ENCODE data around the gene DHRSX.
"Not testable (repeated sequence)": the region's sequence is repeated elsewhere in the genome, so short reads cannot be mapped to it uniquely, and the experiment has no call there.

DHRSX gene

DNA sequence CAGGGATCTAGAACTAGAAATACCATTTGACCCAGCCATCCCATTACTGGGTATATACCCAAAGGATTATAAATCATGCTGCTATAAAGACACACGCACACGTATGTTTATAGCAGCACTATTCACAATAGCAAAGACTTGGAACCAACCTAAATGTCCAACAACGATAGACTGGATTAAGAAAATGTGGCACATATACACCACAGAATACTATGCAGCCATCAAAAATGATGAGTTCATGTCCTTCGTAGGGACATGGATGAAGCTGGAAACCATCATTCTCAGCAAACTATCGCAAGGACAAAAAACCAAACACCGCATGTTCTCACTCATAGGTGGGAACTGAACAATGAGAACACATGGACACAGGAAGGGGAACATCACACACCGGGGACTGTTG lies 81.4 kb downstream of the DHRSX start:
- DNase-seq = not testable (repeated sequence)

GRCh38 chrX:2418000-2418399 lies 82.8 kb downstream of the DHRSX start:
- no peak for DNase-seq

DNA sequence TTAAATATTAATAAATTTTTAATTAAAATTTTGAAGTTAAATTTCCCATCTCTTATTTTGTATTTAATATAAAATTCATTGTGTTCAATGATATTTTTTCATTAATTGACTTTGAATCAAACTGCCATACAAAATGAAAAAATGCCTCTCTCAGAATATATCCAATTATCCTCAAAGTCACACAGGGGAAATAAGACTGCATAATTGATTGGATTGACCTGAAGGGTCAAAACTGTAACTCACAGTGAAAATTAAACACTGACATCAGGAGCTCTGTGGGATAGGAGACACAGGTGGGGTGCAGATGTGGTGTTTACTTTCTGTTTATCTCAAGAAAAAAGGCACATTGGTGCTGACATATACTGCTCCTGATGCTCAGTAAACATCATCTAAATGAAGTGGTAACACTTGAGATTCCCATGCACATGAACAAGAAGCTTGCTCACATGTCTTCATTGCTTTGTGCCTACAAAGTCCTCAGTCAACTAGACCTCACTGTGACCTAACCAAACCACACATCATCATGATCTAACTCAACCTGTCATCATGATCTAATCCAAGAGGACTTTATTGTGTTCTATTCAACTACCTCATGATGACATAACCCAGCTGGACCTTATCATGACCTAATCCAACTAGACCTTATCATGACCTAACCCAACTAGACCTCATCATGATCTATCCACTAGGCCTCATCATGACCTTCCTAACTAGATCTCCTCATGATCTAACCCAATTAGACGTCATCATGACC lies 83.7 kb downstream of the DHRSX start:
- no peak for DNase-seq

GRCh38 chrX:2414384-2414783 lies 86.4 kb downstream of the DHRSX start:
- DNase-seq = no peak

DNA sequence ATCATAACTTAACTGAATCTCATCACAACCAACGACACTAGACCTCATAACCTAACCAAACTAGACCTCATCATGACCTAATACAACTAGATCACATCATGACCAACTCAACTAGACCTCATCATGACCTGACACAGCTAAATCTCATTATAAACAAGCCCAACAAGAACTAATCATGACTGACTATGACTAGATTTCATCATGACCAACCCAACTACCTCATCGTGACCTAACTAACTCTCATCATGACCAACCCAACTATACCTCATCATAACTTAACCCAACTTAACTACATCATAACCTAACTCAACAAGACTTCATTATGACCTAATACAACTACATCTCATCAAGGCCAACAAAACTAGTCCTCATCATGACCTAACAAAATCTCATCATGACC lies 86.8 kb downstream of the DHRSX start:
- no peak for DNase-seq

DNA sequence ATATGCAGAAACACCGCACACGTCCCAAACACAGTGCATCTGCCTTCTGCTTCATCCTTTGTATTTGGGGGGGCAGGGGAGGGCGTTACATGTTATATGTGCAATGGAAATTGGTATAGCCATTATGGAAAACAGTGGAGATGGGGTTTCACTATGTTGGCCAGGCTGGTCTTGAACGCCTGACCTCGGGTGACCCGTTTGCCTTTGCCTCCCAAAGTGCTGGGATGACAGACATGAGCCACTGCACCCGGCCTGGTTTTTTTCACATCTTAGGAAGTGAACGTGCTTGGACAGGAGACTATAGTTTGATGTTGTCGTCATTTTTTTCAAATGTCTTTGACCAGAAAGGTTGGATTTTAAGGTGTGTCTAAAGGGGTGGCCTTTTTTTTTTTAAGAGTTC lies 88.6 kb downstream of the DHRSX start:
- no peak for DNase-seq

DNA sequence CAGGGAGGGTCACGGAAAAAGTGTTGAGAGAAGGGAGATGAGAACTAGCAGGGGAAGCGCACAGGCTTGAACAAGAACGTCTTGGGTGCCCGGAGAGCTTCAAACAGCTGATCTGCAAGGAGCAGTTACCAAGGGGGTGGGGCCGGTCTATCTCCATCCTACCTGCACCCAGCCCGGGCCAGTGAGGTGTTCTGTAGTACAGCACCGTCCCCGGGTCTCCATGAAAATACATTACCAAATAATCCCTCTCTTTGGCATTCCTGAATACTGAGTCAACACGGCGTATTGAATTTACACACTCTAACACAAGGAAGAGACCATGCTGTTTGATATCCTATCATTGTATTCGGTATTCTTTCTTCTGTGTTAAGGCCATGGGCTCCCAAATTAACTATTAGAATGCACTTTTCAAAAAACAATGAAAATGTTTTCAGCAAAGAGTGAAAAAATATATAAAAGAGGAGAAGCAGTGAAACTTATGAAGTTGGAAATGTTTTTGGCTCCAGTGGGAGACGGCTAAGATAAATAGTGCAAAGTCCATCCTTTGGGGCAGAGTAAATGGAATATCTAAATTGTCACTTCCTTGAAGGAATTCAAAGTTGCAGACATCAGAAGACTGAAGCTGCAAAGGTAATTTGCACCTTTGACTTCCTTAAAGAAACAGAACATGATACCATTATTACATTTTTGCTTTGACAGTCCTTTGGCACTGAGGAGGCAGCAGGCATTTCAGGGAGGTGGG lies 90.3 kb downstream of the DHRSX start:
- DNase-seq = no peak

DNA sequence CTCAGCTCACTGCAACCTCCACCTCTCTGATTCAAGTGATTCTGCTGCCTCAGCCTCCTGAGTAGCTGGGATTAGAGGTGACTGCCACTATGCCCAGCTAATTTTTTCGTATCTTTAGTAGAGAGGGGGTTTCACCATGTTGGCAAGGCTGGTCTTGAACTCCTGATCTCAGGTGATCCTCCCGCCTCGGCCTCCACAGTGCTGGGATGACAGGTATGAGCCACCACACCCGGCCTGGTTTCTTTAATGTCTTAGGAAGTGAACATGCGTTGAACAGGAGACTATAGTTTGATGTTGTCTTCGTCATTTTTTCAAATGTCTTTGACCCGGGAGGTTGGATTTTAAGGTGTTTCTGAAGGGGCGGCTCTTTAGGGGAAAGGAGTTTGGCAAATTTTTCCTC lies 91.0 kb downstream of the DHRSX start:
- DNase-seq = no peak

DNA sequence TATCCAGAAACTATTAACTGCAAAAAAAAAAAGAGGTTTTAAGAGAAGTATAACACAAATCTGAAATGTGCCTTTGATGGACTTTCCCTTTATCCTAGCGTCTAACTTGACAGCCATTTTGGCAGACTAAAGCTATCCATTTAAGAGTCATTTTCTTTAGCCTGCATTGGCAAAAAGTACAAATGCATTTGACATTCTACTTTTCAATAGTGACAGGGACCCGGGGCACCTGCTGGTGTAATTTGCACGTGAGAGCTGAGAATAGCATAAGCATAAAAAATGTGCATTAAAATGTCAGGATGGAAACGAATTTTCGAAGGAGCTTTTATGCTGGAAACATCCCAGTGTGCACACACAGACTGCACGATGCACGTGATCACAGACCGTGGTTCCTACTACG lies 91.9 kb downstream of the DHRSX start:
- DNase-seq = no peak

- DNase-seq = no peak
Observed at GRCh38 chrX:2406891-2407518, 93.8 kb downstream of the DHRSX start.

DNA sequence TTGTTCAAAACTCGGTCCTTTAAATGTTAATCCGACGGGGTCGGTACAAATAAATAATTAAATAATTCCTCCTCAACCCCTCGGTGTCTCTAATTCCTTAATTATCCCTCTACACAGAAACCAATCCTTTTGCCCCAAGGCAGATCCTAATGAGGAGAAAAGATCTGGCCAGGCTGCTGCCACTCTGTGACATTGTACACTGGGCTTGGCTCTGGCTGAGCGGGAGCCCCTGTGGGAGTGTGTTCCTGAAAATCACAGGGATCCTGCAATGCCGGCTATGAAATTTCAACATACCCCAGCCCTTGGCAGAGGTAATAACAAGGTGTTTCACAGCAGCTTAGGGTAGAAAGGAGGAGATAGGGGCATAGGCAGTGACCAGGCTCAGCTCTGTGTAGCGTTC lies 96.0 kb downstream of the DHRSX start:
- no peak for DNase-seq

DNA sequence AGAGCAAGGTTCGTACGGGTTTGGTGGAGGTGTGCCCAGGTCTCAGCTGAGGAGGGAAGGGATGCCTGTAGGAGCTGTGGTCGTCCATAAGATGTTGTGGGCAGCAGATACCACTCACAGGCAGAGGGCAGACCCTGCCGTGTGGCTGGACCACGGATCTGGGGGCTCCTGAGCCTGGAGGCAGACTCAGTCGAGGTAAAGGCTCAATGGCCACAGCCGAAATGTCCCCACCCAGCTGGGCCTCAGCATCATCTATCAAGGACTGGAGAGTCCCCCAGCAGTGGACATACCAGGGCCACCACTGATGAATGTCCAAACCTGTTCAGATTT lies 98.5 kb downstream of the DHRSX start:
- DNase-seq = no peak

- no peak for DNase-seq
Observed at GRCh38 chrX:2401590-2402360, 99.0 kb downstream of the DHRSX start.

- no peak for DNase-seq
Observed at GRCh38 chrX:2401201-2401589, 99.6 kb downstream of the DHRSX start.

DNA sequence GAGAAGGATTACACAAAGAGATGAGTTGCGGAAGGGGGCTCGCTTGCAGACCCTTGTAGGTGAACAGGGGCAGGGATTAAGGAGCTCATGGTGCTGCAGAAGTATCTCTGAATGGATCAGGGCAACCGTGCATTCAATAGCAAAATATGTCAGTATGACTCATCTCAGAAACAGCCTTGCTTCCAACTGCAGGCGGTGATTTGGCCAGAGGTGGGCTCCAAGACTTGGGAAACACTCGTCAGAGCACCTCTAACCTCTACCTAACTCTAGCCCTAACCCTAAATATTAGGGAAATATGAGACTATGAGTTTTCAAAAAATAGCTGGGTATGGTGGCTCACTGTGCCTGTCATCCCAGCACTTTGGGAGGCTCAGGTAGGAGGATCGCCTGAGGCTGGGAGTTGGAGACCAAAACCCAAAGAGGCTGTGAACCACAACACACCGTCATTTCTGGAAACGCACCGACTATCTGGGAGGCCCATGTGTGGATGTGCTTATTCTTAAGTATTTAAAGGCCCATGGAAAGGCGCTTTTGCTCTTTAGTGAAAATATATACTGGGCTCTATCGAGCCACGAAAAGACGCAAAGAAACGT lies 102.6 kb downstream of the DHRSX start:
- DNase-seq = no peak

- no peak for DNase-seq
Observed at GRCh38 chrX:2397229-2398063, 103.3 kb downstream of the DHRSX start.

- no peak for DNase-seq
Observed at GRCh38 chrX:2395261-2395992, 105.3 kb downstream of the DHRSX start.

DNA sequence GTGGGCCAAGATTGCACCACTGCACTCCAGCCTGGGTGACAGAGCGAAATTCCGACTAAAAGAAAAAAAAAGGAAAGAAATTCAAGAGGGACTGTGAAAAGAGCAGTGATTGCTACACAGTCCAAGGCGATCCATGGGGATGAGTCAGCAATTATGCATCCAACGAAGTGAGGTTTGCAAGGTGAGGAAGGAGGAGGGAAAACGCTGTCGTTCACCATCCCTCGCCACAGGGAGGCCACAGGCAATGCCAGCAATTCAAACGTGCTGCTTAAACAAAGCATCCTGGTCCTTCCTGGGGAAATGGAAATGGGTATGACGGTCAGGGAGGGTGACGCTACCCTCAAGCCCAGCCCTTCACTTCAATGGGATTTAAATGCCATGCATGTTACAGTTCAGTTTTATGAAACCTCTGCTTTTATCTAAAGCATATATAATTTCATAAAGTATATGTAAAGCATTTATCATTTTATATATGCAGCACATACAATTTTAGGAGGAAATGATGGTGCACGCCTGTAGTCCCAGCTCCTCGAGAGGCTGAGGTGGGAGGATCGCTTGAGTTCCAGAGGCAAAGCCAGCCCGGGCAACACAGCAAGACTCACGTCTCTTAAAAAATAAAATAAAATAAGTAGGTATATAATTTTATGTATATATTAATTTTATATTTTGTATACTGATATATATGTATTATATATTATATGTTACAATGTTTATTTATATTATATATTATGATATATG lies 108.7 kb downstream of the DHRSX start:
- DNase-seq = no peak

GRCh38 chrX:2390754-2391153 lies 110.0 kb downstream of the DHRSX start:
- no peak for DNase-seq

DNA sequence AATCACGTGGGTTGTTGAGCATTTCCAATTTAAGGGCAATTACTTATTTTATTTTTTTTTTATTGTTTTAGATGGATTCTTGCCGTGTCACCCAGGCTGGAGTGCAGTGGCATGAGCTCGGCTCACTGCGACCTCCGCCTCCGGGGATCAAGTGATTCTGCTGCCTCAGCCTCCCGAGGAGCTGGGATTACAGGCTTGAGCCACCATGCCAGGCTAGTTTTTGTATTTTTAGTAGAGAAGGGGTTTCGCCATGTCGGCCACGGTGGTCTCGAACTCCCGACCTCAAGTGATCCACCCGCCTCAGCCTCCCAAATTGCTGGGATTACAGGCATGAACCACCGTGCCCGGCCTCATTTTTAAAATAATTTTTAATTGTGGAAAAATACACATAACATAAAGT lies 111.0 kb downstream of the DHRSX start:
- not testable (repeated sequence) for DNase-seq

GRCh38 chrX:2389324-2389723 lies 111.5 kb downstream of the DHRSX start:
- no peak for DNase-seq

Data from inflammatory macrophage treated with lipopolysaccharide for 1 hour (primary cell).